Measurements from ENCODE around the gene SLC39A8.

DNA sequence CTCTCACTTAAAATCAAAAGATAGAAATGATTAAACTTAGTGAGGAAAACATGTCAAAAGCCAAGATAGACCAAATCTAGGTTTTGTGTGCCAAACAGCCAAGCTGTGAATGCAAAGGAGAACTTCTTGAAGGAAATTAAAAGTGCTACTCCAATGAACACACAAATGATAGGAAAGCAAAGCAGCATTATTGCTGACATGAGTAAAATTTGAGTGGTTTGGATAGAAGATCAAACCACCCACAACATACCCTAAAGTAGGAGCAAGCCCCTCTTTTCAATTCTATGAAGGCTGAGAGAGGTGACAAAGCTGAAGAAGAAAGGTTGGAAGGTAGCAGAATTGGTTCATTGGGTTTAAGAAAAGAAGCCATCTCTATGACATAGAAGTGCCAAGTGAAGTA, 56.8 kb downstream of the SLC39A8 start:
- TF ChIP-seq RAD21 (conservative IDR thresholded peaks at IDR 0.05), result no peak
- no peak for TF ChIP-seq POLR2AphosphoS5 (IDR thresholded peaks at IDR 0.05)
- TF ChIP-seq, protein P1, sequence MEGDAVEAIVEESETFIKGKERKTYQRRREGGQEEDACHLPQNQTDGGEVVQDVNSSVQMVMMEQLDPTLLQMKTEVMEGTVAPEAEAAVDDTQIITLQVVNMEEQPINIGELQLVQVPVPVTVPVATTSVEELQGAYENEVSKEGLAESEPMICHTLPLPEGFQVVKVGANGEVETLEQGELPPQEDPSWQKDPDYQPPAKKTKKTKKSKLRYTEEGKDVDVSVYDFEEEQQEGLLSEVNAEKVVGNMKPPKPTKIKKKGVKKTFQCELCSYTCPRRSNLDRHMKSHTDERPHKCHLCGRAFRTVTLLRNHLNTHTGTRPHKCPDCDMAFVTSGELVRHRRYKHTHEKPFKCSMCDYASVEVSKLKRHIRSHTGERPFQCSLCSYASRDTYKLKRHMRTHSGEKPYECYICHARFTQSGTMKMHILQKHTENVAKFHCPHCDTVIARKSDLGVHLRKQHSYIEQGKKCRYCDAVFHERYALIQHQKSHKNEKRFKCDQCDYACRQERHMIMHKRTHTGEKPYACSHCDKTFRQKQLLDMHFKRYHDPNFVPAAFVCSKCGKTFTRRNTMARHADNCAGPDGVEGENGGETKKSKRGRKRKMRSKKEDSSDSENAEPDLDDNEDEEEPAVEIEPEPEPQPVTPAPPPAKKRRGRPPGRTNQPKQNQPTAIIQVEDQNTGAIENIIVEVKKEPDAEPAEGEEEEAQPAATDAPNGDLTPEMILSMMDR (IDR thresholded peaks at IDR 0.05; ENCODE audit: poor library complexity, severe bottlenecking), result no peak
- TF ChIP-seq, protein P2, sequence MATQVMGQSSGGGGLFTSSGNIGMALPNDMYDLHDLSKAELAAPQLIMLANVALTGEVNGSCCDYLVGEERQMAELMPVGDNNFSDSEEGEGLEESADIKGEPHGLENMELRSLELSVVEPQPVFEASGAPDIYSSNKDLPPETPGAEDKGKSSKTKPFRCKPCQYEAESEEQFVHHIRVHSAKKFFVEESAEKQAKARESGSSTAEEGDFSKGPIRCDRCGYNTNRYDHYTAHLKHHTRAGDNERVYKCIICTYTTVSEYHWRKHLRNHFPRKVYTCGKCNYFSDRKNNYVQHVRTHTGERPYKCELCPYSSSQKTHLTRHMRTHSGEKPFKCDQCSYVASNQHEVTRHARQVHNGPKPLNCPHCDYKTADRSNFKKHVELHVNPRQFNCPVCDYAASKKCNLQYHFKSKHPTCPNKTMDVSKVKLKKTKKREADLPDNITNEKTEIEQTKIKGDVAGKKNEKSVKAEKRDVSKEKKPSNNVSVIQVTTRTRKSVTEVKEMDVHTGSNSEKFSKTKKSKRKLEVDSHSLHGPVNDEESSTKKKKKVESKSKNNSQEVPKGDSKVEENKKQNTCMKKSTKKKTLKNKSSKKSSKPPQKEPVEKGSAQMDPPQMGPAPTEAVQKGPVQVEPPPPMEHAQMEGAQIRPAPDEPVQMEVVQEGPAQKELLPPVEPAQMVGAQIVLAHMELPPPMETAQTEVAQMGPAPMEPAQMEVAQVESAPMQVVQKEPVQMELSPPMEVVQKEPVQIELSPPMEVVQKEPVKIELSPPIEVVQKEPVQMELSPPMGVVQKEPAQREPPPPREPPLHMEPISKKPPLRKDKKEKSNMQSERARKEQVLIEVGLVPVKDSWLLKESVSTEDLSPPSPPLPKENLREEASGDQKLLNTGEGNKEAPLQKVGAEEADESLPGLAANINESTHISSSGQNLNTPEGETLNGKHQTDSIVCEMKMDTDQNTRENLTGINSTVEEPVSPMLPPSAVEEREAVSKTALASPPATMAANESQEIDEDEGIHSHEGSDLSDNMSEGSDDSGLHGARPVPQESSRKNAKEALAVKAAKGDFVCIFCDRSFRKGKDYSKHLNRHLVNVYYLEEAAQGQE (IDR thresholded peaks at IDR 0.05; ENCODE audit: borderline replicate concordance), result no peak
- no peak for TF ChIP-seq EZH2 (IDR thresholded peaks at IDR 0.05; ENCODE audit: borderline replicate concordance, insufficient read depth, low read length, poor library complexity, severe bottlenecking)
- TF ChIP-seq EP300 (conservative IDR thresholded peaks at IDR 0.05; ENCODE audit: poor library complexity, severe bottlenecking), result no peak
- no peak for TF ChIP-seq TAF1 (IDR thresholded peaks at IDR 0.05; ENCODE audit: low read depth)

Data from neural cell (in vitro differentiated cells).